GM12878 (cell line): Measurements from ENCODE around the gene COX10.
"Not testable (repeated sequence)": the region's sequence is repeated elsewhere in the genome, so short reads cannot be mapped to it uniquely, and the experiment has no call there.

ENCODE experiments used
- CTCF ChIP-seq, 3 experiments: IDR thresholded peaks in 2 of 3; conservative IDR thresholded peaks in 1 of 3; 2 replicates each; pipeline ENCODE4 v1.5.1; 2011; ENCODE audit warnings: low read depth in 3 of 3, low read length in 3 of 3, mild to moderate bottlenecking in 3 of 3, control low read depth in 2 of 3, moderate library complexity in 2 of 3, inconsistent platforms in 1 of 3, mixed read lengths in 1 of 3; ENCODE audit not compliant: control insufficient read depth in 2 of 3, insufficient read depth in 1 of 3; ENCODE audit errors: extremely low read depth in 1 of 3
- CUX1 ChIP-seq: IDR thresholded peaks from 2 replicates; pipeline ENCODE4 v1.6.1; 2012; ENCODE audit warnings: improper control_type of control experiment, low read depth, low read length; ENCODE audit not compliant: insufficient replicate concordance
- TAF1 ChIP-seq: IDR thresholded peaks from 2 replicates; pipeline ENCODE4 v1.6.1; 2011; ENCODE audit warnings: mild to moderate bottlenecking, low read depth, low read length, borderline replicate concordance

- not testable (repeated sequence) for TF ChIP-seq CUX1; CTCF (IDR thresholded peaks at IDR 0.05 in 2 of 3, conservative IDR thresholded peaks at IDR 0.05 in 1 of 3; ENCODE audit: control insufficient read depth in 2 of 3, extremely low read depth in 1 of 3, insufficient read depth in 1 of 3, low read depth in 3 of 3, low read length in 3 of 3); TAF1
Measured at GRCh38 chr17:14236762-14237161, 167.5 kb downstream of the COX10 start, which contains the start of gene CDRT15.
